GM19328 (cell line): ENCODE results near the gene TRAK2.

Experiments used
- ATAC-seq: cut with Tn5 transposase; IDR thresholded peaks from one replicate; pipeline ENCODE4 v1.9.1; 2021; ENCODE audit warnings: mild to moderate bottlenecking, moderate library complexity; ENCODE audit not compliant: unreplicated experiment

The TRAK2 gene

GRCh38 chr2:201362396-201362795 lies 88.9 kb downstream of the TRAK2 start:
- ATAC-seq = no peak

- no peak for ATAC-seq
Observed at GRCh38 chr2:201361078-201361733, 90.1 kb downstream of the TRAK2 start.

- ATAC-seq = no peak
Observed at GRCh38 chr2:201360256-201360655, 91.0 kb downstream of the TRAK2 start.

GRCh38 chr2:201358684-201359083 lies 92.6 kb downstream of the TRAK2 start:
- ATAC-seq = no peak

GRCh38 chr2:201357221-201357620 lies 94.0 kb downstream of the TRAK2 start, which contains the start of gene FLACC1:
TSS of gene FLACC1 (minus strand) at chr2:201357345. CDS start at chr2:201351404, 5,941 bp downstream.
- no peak for ATAC-seq

GRCh38 chr2:201353116-201353515 lies 98.1 kb downstream of the TRAK2 start:
- ATAC-seq = no peak

GRCh38 chr2:201350879-201351278 lies 100.4 kb downstream of the TRAK2 start:
- ATAC-seq = no peak

- ATAC-seq = no peak
Observed at GRCh38 chr2:201349601-201350000, 101.7 kb downstream of the TRAK2 start.

- no peak for ATAC-seq
Observed at GRCh38 chr2:201348758-201349157, 102.5 kb downstream of the TRAK2 start.

- no peak for ATAC-seq
Observed at GRCh38 chr2:201347138-201347537, 104.1 kb downstream of the TRAK2 start.

GRCh38 chr2:201345625-201346213 lies 105.5 kb downstream of the TRAK2 start:
- ATAC-seq = no peak

- peak; percentile 85 for ATAC-seq
Observed at GRCh38 chr2:201344663-201345366, 106.4 kb downstream of the TRAK2 start.

GRCh38 chr2:201343559-201343958 lies 107.7 kb downstream of the TRAK2 start:
- no peak for ATAC-seq

- no peak for ATAC-seq
Observed at GRCh38 chr2:201342923-201343322, 108.3 kb downstream of the TRAK2 start.

- no peak for ATAC-seq
Observed at GRCh38 chr2:201329409-201329808, 121.8 kb downstream of the TRAK2 start.

- ATAC-seq = no peak
Observed at GRCh38 chr2:201327678-201328077, 123.6 kb downstream of the TRAK2 start.
